SH-SY5Y (cell line): ENCODE measurements around the gene OR10A2.

Experiments used
- GATA2 ChIP-seq: IDR thresholded peaks from 2 replicates; pipeline ENCODE4 v1.6.1; 2011; ENCODE audit warnings: mild to moderate bottlenecking, low read depth, low read length
- GATA3 ChIP-seq: IDR thresholded peaks from 2 replicates; pipeline ENCODE4 v1.6.1; 2011; ENCODE audit warnings: low read depth, mild to moderate bottlenecking, low read length, moderate library complexity

DNA sequence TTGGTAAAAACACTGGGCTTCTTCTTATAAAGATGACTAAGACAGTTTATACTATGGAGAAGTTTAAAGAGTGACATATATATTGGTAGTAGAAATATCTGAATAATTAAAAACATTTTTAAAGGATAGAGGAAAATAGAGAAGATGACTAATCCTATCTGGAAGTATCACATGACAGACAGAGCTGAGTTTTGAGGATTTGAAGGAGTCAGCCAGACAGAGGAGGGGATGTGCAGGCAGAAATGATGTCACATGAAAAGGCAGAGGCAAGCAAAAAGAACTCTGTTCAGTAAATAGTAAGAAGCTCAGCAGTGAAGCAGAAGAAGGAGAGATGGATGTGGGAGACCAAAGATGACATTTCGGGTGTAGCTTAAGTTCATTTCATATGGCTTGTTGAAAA, 1.6 kb downstream of the OR10A2 start:
- no peak for TF ChIP-seq GATA3
- TF ChIP-seq GATA2 = no peak
